Measurements from ENCODE around the gene RLN1.
"Not testable (repeated sequence)": the region's sequence is repeated elsewhere in the genome, so short reads cannot be mapped to it uniquely, and the experiment has no call there.

The RLN1 gene

GRCh38 chr9:5305741-5306140, 33.9 kb downstream of the RLN1 start:
- Histone ChIP-seq H3K27me3 (replicated peaks; ENCODE audit: insufficient read depth, low read length) (no peaks in the 10 kb centered on the region), H3F3A (ENCODE audit: insufficient read depth, low read length) (no peaks in the 10 kb centered on the region), H4K20me1 (ENCODE audit: insufficient read depth, low read length) (no peaks in the 10 kb centered on the region), H3K4me1 (ENCODE audit: low read length) (0 out of 2 replicates have a peak, but pooled peaks cover 7% of the 10 kb centered on the region), H3K9me2 (replicated peaks; ENCODE audit: insufficient read depth, low read length) (no peaks in the 10 kb centered on the region), H3K4me3 (ENCODE audit: low read length) (no peak overlapping the region), H3K36me3 (replicated peaks; ENCODE audit: insufficient read depth, low read length) (no peaks in the 10 kb centered on the region), H3K27ac (ENCODE audit: low read length) (no peak overlapping the region), H3K9ac (ENCODE audit: low read length) (no peak overlapping the region), H3K9me3 (replicated peaks; ENCODE audit: insufficient read depth, low read length) (no peaks in the 10 kb centered on the region), H3K79me2 (ENCODE audit: low read length) (no peaks in the 10 kb centered on the region), H3K4me2 (ENCODE audit: low read depth, low read length) (no peak overlapping the region), H2AFZ (ENCODE audit: low read length) (no peak overlapping the region)
- no peak for TF ChIP-seq EZH2 (optimal IDR thresholded peaks at IDR 0.05; ENCODE audit: low read depth, low read length)
- no peak for DNase-seq

GRCh38 chr9:5303840-5304795, 35.6 kb downstream of the RLN1 start, which contains the start of gene RLN2:
RLN2 (minus strand) TSS chr9:5304716; CDS start chr9:5304580, 136 bp downstream.
- not testable (repeated sequence) for H3F3A ChIP-seq (ENCODE audit: insufficient read depth, low read length); H3K36me3 ChIP-seq (replicated peaks; ENCODE audit: insufficient read depth, low read length); H3K27ac ChIP-seq (ENCODE audit: low read length); H3K4me3 ChIP-seq (ENCODE audit: low read length); H3K4me1 ChIP-seq (ENCODE audit: low read length); H4K20me1 ChIP-seq (ENCODE audit: insufficient read depth, low read length); H3K9me3 ChIP-seq (replicated peaks; ENCODE audit: insufficient read depth, low read length); H3K9ac ChIP-seq (ENCODE audit: low read length); H3K79me2 ChIP-seq (ENCODE audit: low read length); H3K9me2 ChIP-seq (replicated peaks; ENCODE audit: insufficient read depth, low read length); H3K27me3 ChIP-seq (replicated peaks; ENCODE audit: insufficient read depth, low read length)
- DNase-seq = peak; percentile 24
- Histone ChIP-seq H3K4me2 (ENCODE audit: low read depth, low read length) (peak within 1 kb of the TSS; percentile 21; the same call in 1 of the 2 replicates), H2AFZ (ENCODE audit: low read length) (peak within 1 kb of the TSS; percentile 50)

- H3K4me2 ChIP-seq (ENCODE audit: low read depth, low read length) = no peak overlapping the region
- no peak for DNase-seq
- H3K9me3 ChIP-seq (replicated peaks; ENCODE audit: insufficient read depth, low read length) = no peaks in the 10 kb centered on the region
- no peak for TF ChIP-seq EZH2 (optimal IDR thresholded peaks at IDR 0.05; ENCODE audit: low read depth, low read length)
- TF ChIP-seq CTCF (IDR thresholded peaks at IDR 0.05; ENCODE audit: low read length) = no peak
- TF ChIP-seq EZH2phosphoT487 (IDR thresholded peaks at IDR 0.05; ENCODE audit: low read length) = no peak
- H3F3A ChIP-seq (ENCODE audit: insufficient read depth, low read length) = no peaks in the 10 kb centered on the region
- H3K9ac ChIP-seq (ENCODE audit: low read length) = no peak overlapping the region
- H3K36me3 ChIP-seq (replicated peaks; ENCODE audit: insufficient read depth, low read length) = no peaks in the 10 kb centered on the region
- no peaks in the 10 kb centered on the region for H3K27me3 ChIP-seq (replicated peaks; ENCODE audit: insufficient read depth, low read length)
- H4K20me1 ChIP-seq (ENCODE audit: insufficient read depth, low read length) = no peaks in the 10 kb centered on the region
- H3K9me2 ChIP-seq (replicated peaks; ENCODE audit: insufficient read depth, low read length) = no peaks in the 10 kb centered on the region
- no peak overlapping the region for H3K27ac ChIP-seq (ENCODE audit: low read length)
- 0 out of 2 replicates have a peak, but pooled peaks cover 7% of the 10 kb centered on the region for H3K4me1 ChIP-seq (ENCODE audit: low read length)
- H3K79me2 ChIP-seq (ENCODE audit: low read length) = no peaks in the 10 kb centered on the region
- H3K4me3 ChIP-seq (ENCODE audit: low read length) = no peak overlapping the region
- no peak overlapping the region for H2AFZ ChIP-seq (ENCODE audit: low read length)
Measured at GRCh38 chr9:5301544-5301943, 38.1 kb downstream of the RLN1 start.

- Histone ChIP-seq H3K9ac (ENCODE audit: low read length) (no peak overlapping the region), H3K4me2 (ENCODE audit: low read depth, low read length) (no peak overlapping the region), H3K9me3 (replicated peaks; ENCODE audit: insufficient read depth, low read length) (no peaks in the 10 kb centered on the region), H3K4me1 (ENCODE audit: low read length) (no peaks in the 10 kb centered on the region), H3F3A (ENCODE audit: insufficient read depth, low read length) (no peaks in the 10 kb centered on the region), H3K27ac (ENCODE audit: low read length) (no peak overlapping the region), H3K79me2 (ENCODE audit: low read length) (no peaks in the 10 kb centered on the region), H2AFZ (ENCODE audit: low read length) (no peak overlapping the region), H3K27me3 (replicated peaks; ENCODE audit: insufficient read depth, low read length) (no peaks in the 10 kb centered on the region), H3K36me3 (replicated peaks; ENCODE audit: insufficient read depth, low read length) (no peaks in the 10 kb centered on the region), H3K9me2 (replicated peaks; ENCODE audit: insufficient read depth, low read length) (no peaks in the 10 kb centered on the region), H3K4me3 (ENCODE audit: low read length) (no peak overlapping the region), H4K20me1 (ENCODE audit: insufficient read depth, low read length) (no peaks in the 10 kb centered on the region)
- TF ChIP-seq EZH2phosphoT487 (IDR thresholded peaks at IDR 0.05; ENCODE audit: low read length) (no peak), EZH2 (optimal IDR thresholded peaks at IDR 0.05; ENCODE audit: low read depth, low read length) (no peak), CTCF (IDR thresholded peaks at IDR 0.05; ENCODE audit: low read length) (no peak)
- DNase-seq = no peak
Measured at GRCh38 chr9:5292141-5292540, 47.5 kb downstream of the RLN1 start.

Data from MM.1S (cell line).